BLaER1 treated with 17β-estradiol and CSF1 and Interleukin-3, amounts not matched to agents 10 nM and 100 nM (cell line): Measurements from ENCODE around the gene APCDD1.
"Not testable (repeated sequence)": the region's sequence is repeated elsewhere in the genome, so short reads cannot be mapped to it uniquely, and the experiment has no call there.

Experiments used
- H3K27ac ChIP-seq, 11 experiments: shearing (Covaris generic); formaldehyde crosslinking; 2 replicates each; pipeline ENCODE4 v1.8.1; 2022
- H3K27me3 ChIP-seq, 11 experiments: shearing (Covaris generic); formaldehyde crosslinking; 2 replicates each; pipeline ENCODE4 v1.8.1; 2022
- H3K36me3 ChIP-seq, 11 experiments: shearing (Covaris generic); formaldehyde crosslinking; 2 replicates each; pipeline ENCODE4 v1.8.1; 2022
- H3K4me1 ChIP-seq, 10 experiments: shearing (Covaris generic); formaldehyde crosslinking; 2 replicates each; pipeline ENCODE4 v1.8.1; 2022
- H3K4me2 ChIP-seq, 11 experiments: shearing (Covaris generic); formaldehyde crosslinking; 2 replicates each; pipeline ENCODE4 v1.8.1; 2022
- H3K4me3 ChIP-seq, 10 experiments: shearing (Covaris generic); formaldehyde crosslinking; 2 replicates each; pipeline ENCODE4 v1.8.1; 2022
- H3K9ac ChIP-seq, 11 experiments: shearing (Covaris generic); formaldehyde crosslinking; 2 replicates each; pipeline ENCODE4 v1.8.1; 2022
- H3K9me3 ChIP-seq, 11 experiments: shearing (Covaris generic); formaldehyde crosslinking; replicated peaks in 1 of 11; 2 replicates each; pipeline ENCODE4 v1.8.1; 2022
- H4K20me1 ChIP-seq, 11 experiments: shearing (Covaris generic); formaldehyde crosslinking; 2 replicates each; pipeline ENCODE4 v1.8.1; 2022
- Cebpa-rat ChIP-seq, 11 experiments: shearing (Covaris generic); IDR thresholded peaks; 2 replicates each; pipeline ENCODE4 v1.8.1; 2022

APCDD1 gene

DNA sequence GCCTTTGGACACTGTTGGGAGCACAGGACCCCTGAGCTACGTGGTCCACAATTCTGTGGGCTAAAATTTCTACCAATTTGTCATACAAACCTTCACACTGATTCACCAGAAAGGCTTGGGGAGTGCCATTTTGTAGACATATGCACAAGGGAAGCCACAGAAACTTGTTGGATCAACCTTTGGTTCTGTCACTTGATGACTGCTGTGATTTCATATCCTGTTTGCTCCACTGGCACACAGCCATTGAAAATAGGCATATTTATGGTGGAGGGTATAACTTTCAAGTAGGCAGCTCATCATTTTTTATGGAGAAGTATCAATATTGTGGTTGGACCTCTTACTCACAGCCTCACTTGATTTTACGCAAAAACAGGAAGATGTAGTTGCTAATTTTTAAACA lies 81.8 kb downstream of the APCDD1 start:
- Histone ChIP-seq H3K4me1 (peaks cover 0 to 27% (median 3%) of the 10 kb centered on the region in 10 experiments; a peak in 8 of 20 replicates), H3K9ac (0 out of 22 replicates have a peak overlapping the region, but pooled peaks of 1 of the 11 experiments have one; percentile 6), H3K27me3 (no peaks in the 10 kb centered on the region), H3K4me2 (peak overlapping the region in 4 of 11 experiments; percentile 28 to 69 (median 65); a peak in 8 of 22 replicates), H3K36me3 (peaks cover 49 to 91% (median 61%) of the 10 kb centered on the region in 11 experiments), H3K27ac (peak overlapping the region in 4 of 11 experiments; percentile 33 to 66 (median 57); a peak in 6 of 22 replicates), H3K4me3 (no peak overlapping the region), H4K20me1 (peaks cover 0 to 52% (median 11%) of the 10 kb centered on the region in 11 experiments; a peak in 11 of 22 replicates), H3K9me3 (no peaks in the 10 kb centered on the region)
- TF ChIP-seq Cebpa-rat (IDR thresholded peaks at IDR 0.05) = no peak

DNA sequence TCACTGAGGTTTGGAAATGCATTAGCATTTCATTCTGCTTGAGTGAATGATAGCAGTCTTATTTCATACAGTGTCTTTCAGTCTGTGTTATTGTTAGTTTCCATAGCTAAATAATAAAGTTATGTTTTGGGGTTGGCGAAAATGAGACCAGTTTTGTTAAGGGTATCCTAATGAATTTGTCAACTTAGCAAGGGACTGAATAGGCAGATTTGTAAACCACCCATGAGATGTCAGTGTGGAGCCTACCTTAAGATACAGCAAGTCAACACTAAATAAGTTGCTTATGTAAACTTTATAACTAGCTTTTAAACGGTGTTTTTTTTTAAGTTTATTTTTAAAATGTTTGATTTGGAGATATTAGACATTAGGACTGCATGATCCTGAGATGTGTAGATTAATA lies 83.3 kb downstream of the APCDD1 start:
- Histone ChIP-seq H4K20me1 (peaks cover 0 to 37% (median 6%) of the 10 kb centered on the region in 11 experiments; a peak in 9 of 22 replicates), H3K27me3 (no peaks in the 10 kb centered on the region), H3K27ac (no peak overlapping the region), H3K9ac (no peak overlapping the region), H3K4me1 (peaks cover 0 to 27% (median 3%) of the 10 kb centered on the region in 10 experiments; a peak in 10 of 20 replicates), H3K9me3 (no peaks in the 10 kb centered on the region), H3K36me3 (peaks cover 63 to 91% (median 69%) of the 10 kb centered on the region in 11 experiments), H3K4me2 (no peak overlapping the region), H3K4me3 (no peak overlapping the region)
- no peak for TF ChIP-seq Cebpa-rat (IDR thresholded peaks at IDR 0.05)

DNA sequence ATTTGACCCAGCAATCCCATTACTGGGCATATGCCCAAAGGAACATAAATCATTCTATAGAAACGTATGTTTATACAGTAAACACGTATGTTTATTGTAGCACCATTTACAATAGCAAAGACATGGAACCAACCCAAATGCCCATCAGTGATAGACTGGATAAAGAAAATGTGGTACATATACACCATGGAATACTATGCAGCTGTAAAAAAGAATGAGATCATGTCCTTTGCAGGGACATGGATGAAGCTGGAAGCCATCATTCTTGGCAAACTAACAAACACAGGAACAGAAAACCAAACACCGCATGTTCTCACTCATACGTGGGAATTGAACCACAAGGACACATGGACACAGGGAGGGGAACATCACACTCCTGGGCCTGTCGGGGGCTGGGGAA lies 84.7 kb downstream of the APCDD1 start:
- H3K4me1 ChIP-seq = peaks cover 5 to 27% (median 9%) of the 10 kb centered on the region in 10 experiments; a peak in 12 of 20 replicates
- not testable (repeated sequence) for H3K27me3 ChIP-seq, H3K4me3 ChIP-seq, H3K9ac ChIP-seq, H3K9me3 ChIP-seq, H3K27ac ChIP-seq, H3K4me2 ChIP-seq
- peaks cover 0 to 26% (median 4%) of the 10 kb centered on the region in 11 experiments; a peak in 9 of 22 replicates for H4K20me1 ChIP-seq
- peaks cover 66 to 93% (median 76%) of the 10 kb centered on the region in 11 experiments for H3K36me3 ChIP-seq
